K562 (cell line): ENCODE measurements around the gene SIGLEC11. TPM values are rescaled to one million over a fixed set of nuclear protein-coding genes. Genes with fewer than 3 reads are reported as not detected.

Experiments used
- ARID1B ChIP-seq: fragments of 450-650 bp; IDR thresholded peaks from 2 replicates; pipeline ENCODE4 v1.6.1; 2016; ENCODE audit warnings: antibody characterized with exemption, mild to moderate bottlenecking, inconsistent platforms
- COPS2 ChIP-seq: fragments of 450-650 bp; conservative IDR thresholded peaks from 2 replicates; pipeline ENCODE4 v1.6.1; 2016; ENCODE audit warnings: mild to moderate bottlenecking, moderate library complexity
- CXXC5 ChIP-seq: fragments of 250-450 bp; sonication (Bioruptor Pico); IDR thresholded peaks from 2 replicates; pipeline ENCODE4 v1.8.0; 2022; ENCODE audit warnings: inconsistent platforms, mild to moderate bottlenecking, moderate library complexity
- KDM1A ChIP-seq, 2 experiments: fragments of 450-650 bp; IDR thresholded peaks; 2 replicates each; pipeline ENCODE4 v1.6.1; 2016; ENCODE audit warnings: mild to moderate bottlenecking in 2 of 2
- MBD2 ChIP-seq: sonication (generic); IDR thresholded peaks from 2 replicates; pipeline ENCODE4 v1.6.1; 2016; ENCODE audit warnings: low read depth, borderline replicate concordance
- MECOM ChIP-seq: fragments of 250-450 bp; sonication (Bioruptor Pico); IDR thresholded peaks from 2 replicates; pipeline ENCODE4 v1.8.0; 2022; ENCODE audit warnings: inconsistent platforms
- MEF2A ChIP-seq: IDR thresholded peaks from 2 replicates; pipeline ENCODE4 v1.6.1; 2011; ENCODE audit warnings: low read depth, mild to moderate bottlenecking, low read length, moderate library complexity; ENCODE audit not compliant: control insufficient read depth
- NR2C1 ChIP-seq, 2 experiments: fragments of 450-650 bp; IDR thresholded peaks; 2 replicates each; pipeline ENCODE4 v1.6.1; 2017; ENCODE audit warnings: mild to moderate bottlenecking in 2 of 2, antibody characterized with exemption in 1 of 2, inconsistent platforms in 1 of 2, missing compliant biosample characterization in 1 of 2, missing genetic modification characterization in 1 of 2
- POLR2H ChIP-seq: IDR thresholded peaks from 2 replicates; pipeline ENCODE4 v1.6.1; 2016; ENCODE audit warnings: missing genetic modification characterization, low read depth, mild to moderate bottlenecking, control low read depth, missing compliant biosample characterization, moderate library complexity
- RBM25 ChIP-seq: fragments of 200-400 bp; formaldehyde crosslinking; IDR thresholded peaks from 2 replicates; pipeline ENCODE4 v1.6.1; 2018; ENCODE audit warnings: low read length, low read depth, moderate library complexity; ENCODE audit not compliant: severe bottlenecking
- SMARCC2 ChIP-seq: fragments of 450-650 bp; IDR thresholded peaks from 2 replicates; pipeline ENCODE4 v1.6.1; 2017; ENCODE audit warnings: antibody characterized with exemption, moderate library complexity, mild to moderate bottlenecking, low read depth
- THRB ChIP-seq: fragments of 450-650 bp; formaldehyde crosslinking; conservative IDR thresholded peaks from 2 replicates; pipeline ENCODE4 v1.4.0; 2022; ENCODE audit warnings: mild to moderate bottlenecking, missing genetic modification characterization
- TRIM24 ChIP-seq, 2 experiments: fragments of 450-650 bp; IDR thresholded peaks; 2 replicates each; pipeline ENCODE4 v1.6.1; 2016
- U2AF1 ChIP-seq: fragments of 200-400 bp; formaldehyde crosslinking; optimal IDR thresholded peaks from 2 replicates; pipeline ENCODE3; 2017; ENCODE audit warnings: mild to moderate bottlenecking, low read depth, low read length, moderate library complexity
- ZMIZ1 ChIP-seq, 2 experiments: fragments of 150-350 bp in 1 of 2; IDR thresholded peaks; 2 replicates each; pipeline ENCODE4 v1.6.1; 2012 to 2016; ENCODE audit warnings: low read depth in 2 of 2, low read length in 2 of 2, mild to moderate bottlenecking in 1 of 2, moderate library complexity in 1 of 2
- ZNF239 ChIP-seq: fragments of 250-450 bp; sonication (Bioruptor Pico); IDR thresholded peaks from 2 replicates; pipeline ENCODE4 v1.4.0; 2020; ENCODE audit warnings: mild to moderate bottlenecking
- ZNF280A ChIP-seq: fragments of 450-650 bp; IDR thresholded peaks from 2 replicates; pipeline ENCODE4 v1.6.1; 2018; ENCODE audit warnings: mild to moderate bottlenecking, low read depth; ENCODE audit not compliant: partially characterized antibody
- polyA plus RNA-seq, 8 experiments: library from polyadenylated mRNA; depleted of rRNA in 4 of 8; stranded (reverse) in 5 of 8; unstranded in 3 of 8; fragments of >200 nt; fragmentation: Nextera tagmentation in 2 of 8; fragmentation: Illumina TruSeq in 1 of 8; extraction: Ambion mirVana in 2 of 8; extraction: Trizol in 1 of 8; gene quantifications; 2 replicates each; pipeline versions ENCODE4 v1.2.1 to v1.2.3, GENCODE V29; 2011 to 2014; ENCODE audit warnings: inconsistent platforms in 1 of 8, missing spikeins in 1 of 8
- total RNA-seq, 7 experiments: library from RNA; depleted of rRNA in 6 of 7; stranded (reverse); fragments of >200 nt in 6 of 7; fragmentation: Illumina TruSeq in 2 of 7; extraction: Trizol in 2 of 7; gene quantifications; 2 replicates each; pipeline versions ENCODE4 v1.2.1 to v1.2.3, GENCODE V29; 2011 to 2021; ENCODE audit warnings: low replicate concordance in 1 of 7
- TF ChIP-seq, protein P1 (sequence below): fragments of 250-450 bp; sonication (Bioruptor Pico); IDR thresholded peaks from 2 replicates; pipeline ENCODE4 v1.6.1; 2021; ENCODE audit warnings: mild to moderate bottlenecking
- TF ChIP-seq, protein P2 (sequence below), 2 experiments: fragments of 450-650 bp; conservative IDR thresholded peaks; 2 replicates each; pipeline ENCODE4 v1.6.1; 2017; ENCODE audit warnings: mild to moderate bottlenecking in 2 of 2, moderate library complexity in 2 of 2

The SIGLEC11 gene
- total and polyA plus RNA-seq, 9 of the 15 experiments (the other 6 are each of a cell fraction or from before 2014, with no cell fraction given) = not detected

- TF ChIP-seq ZNF239 (CRISPR knock-in tag) (peak; percentile 33), KDM1A (IDR thresholded peaks at IDR 0.05) (no peak), RBM25 (no peak), ZNF280A (no peak), THRB (no peak), MEF2A (no peak), ARID1B (peak; percentile 60; the same call in 1 of the 2 replicates), ZMIZ1 (IDR thresholded peaks at IDR 0.05; ENCODE audit: low read depth in 2 of 2, low read length in 2 of 2) (no peak), TRIM24 (IDR thresholded peaks at IDR 0.05) (peak; percentile 89 to 93), COPS2 (no peak), POLR2H (tag) (peak; percentile 80), SMARCC2 (no peak; the same call in 1 of the 2 replicates), U2AF1 (no peak), CXXC5 (CRISPR knock-in tag) (peak; percentile 91), MBD2 (no peak), NR2C1 (IDR thresholded peaks at IDR 0.05) (no peak), NR2C1 (tag; IDR thresholded peaks at IDR 0.05) (peak; percentile 46), MECOM (CRISPR knock-in tag) (no peak; the same call in 1 of the 2 replicates)
- TF ChIP-seq, protein P1, sequence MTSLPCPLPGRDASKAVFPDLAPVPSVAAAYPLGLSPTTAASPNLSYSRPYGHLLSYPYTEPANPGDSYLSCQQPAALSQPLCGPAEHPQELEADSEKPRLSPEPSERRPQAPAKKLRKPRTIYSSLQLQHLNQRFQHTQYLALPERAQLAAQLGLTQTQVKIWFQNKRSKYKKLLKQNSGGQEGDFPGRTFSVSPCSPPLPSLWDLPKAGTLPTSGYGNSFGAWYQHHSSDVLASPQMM = no peak
- TF ChIP-seq, protein P2, sequence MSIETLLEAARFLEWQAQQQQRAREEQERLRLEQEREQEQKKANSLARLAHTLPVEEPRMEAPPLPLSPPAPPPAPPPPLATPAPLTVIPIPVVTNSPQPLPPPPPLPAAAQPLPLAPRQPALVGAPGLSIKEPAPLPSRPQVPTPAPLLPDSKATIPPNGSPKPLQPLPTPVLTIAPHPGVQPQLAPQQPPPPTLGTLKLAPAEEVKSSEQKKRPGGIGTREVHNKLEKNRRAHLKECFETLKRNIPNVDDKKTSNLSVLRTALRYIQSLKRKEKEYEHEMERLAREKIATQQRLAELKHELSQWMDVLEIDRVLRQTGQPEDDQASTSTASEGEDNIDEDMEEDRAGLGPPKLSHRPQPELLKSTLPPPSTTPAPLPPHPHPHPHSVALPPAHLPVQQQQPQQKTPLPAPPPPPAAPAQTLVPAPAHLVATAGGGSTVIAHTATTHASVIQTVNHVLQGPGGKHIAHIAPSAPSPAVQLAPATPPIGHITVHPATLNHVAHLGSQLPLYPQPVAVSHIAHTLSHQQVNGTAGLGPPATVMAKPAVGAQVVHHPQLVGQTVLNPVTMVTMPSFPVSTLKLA (conservative IDR thresholded peaks at IDR 0.05) = no peak
Observed at GRCh38 chr19:49924004-49924880, 36.7 kb downstream of the SIGLEC11 start (continued).
